Fibroblast of lung (primary cell): Measurements from ENCODE around the gene RETREG1. TPM values are rescaled to one million over a fixed set of nuclear protein-coding genes. Genes with fewer than 3 reads are reported as not detected.

Experiments used
- DNase-seq, 2 donors: peaks; one replicate each; pipeline versions ENCODE4 v3.0.0 to v3.0.0-alpha.2; 2010; ENCODE audit warnings: low read depth in 2 of 2
- H2AFZ ChIP-seq: 2 replicates; pipeline ENCODE4 v1.5.1; 2012; ENCODE audit warnings: low read length, control low read depth, inconsistent platforms
- H3K27ac ChIP-seq: 2 replicates; pipeline ENCODE4 v1.5.1; 2011; ENCODE audit warnings: low read length, control low read depth; ENCODE audit not compliant: insufficient read depth
- H3K27me3 ChIP-seq: 2 replicates; pipeline ENCODE4 v1.5.1; 2011; ENCODE audit warnings: mild to moderate bottlenecking, low read length; ENCODE audit not compliant: control insufficient read depth, insufficient read depth
- H3K36me3 ChIP-seq: 2 replicates; pipeline ENCODE4 v1.5.1; 2011; ENCODE audit warnings: low read length; ENCODE audit not compliant: control insufficient read depth, insufficient read depth
- H3K4me1 ChIP-seq: 2 replicates; pipeline ENCODE4 v1.5.1; 2011; ENCODE audit warnings: low read length; ENCODE audit not compliant: control insufficient read depth, insufficient read depth; ENCODE audit errors: extremely low read depth
- H3K4me2 ChIP-seq: 2 replicates; pipeline ENCODE4 v1.5.1; 2011; ENCODE audit warnings: low read length, control low read depth; ENCODE audit not compliant: insufficient read depth; ENCODE audit errors: extremely low read depth
- H3K4me3 ChIP-seq, 4 experiments: fragments of 200-600 bp in 1 of 4; sonication (generic) in 1 of 4; replicated peaks in 1 of 4; 2 replicates each; pipeline ENCODE4 v1.5.1; 2011 to 2016; ENCODE audit warnings: low read length in 4 of 4, low read depth in 3 of 4, mild to moderate bottlenecking in 3 of 4, control low read depth in 2 of 4, inconsistent platforms in 1 of 4, mixed read lengths in 1 of 4; ENCODE audit not compliant: insufficient read depth in 1 of 4; ENCODE audit errors: control extremely low read depth in 1 of 4
- H3K79me2 ChIP-seq: 2 replicates; pipeline ENCODE4 v1.5.1; 2012; ENCODE audit warnings: mild to moderate bottlenecking, low read length, inconsistent platforms; ENCODE audit not compliant: control insufficient read depth, insufficient read depth
- H3K9ac ChIP-seq: 2 replicates; pipeline ENCODE4 v1.5.1; 2011; ENCODE audit warnings: mild to moderate bottlenecking, low read length, control low read depth; ENCODE audit not compliant: insufficient read depth
- H3K9me3 ChIP-seq: 2 replicates; pipeline ENCODE4 v1.5.1; 2012; ENCODE audit warnings: low read depth, low read length; ENCODE audit not compliant: control insufficient read depth, insufficient read depth
- H4K20me1 ChIP-seq: 2 replicates; pipeline ENCODE4 v1.5.1; 2011; ENCODE audit warnings: low read length; ENCODE audit not compliant: control insufficient read depth, insufficient read depth; ENCODE audit errors: extremely low read depth
- CTCF ChIP-seq, 2 donors: IDR thresholded peaks in 1 of 2; conservative IDR thresholded peaks in 1 of 2; 1 replicate in 1 of 2; 2 replicates in 1 of 2; pipeline ENCODE4 v1.5.1; 2011 to 2012; ENCODE audit warnings: low read length in 2 of 2, control low read depth in 1 of 2, inconsistent platforms in 1 of 2, low read depth in 1 of 2, mild to moderate bottlenecking in 1 of 2
- EZH2 ChIP-seq: IDR thresholded peaks from 2 replicates; pipeline ENCODE4 v1.5.1; 2012; ENCODE audit warnings: low read length, control low read depth, mild to moderate bottlenecking; ENCODE audit errors: missing control alignments
- polyA plus RNA-seq, 2 donors: library from polyadenylated mRNA; depleted of rRNA in 1 of 2; stranded (reverse) in 1 of 2; unstranded in 1 of 2; fragments of >200 nt; gene quantifications; 2 replicates each; pipeline ENCODE4 v1.2.1, GENCODE V29; 2011 to 2012; ENCODE audit warnings: missing spikeins in 1 of 2
- total RNA-seq: library from RNA; depleted of rRNA; stranded (reverse); fragments of >200 nt; gene quantifications from 2 replicates; pipeline ENCODE4 v1.2.1, GENCODE V29; 2014

Gene RETREG1
- total and polyA plus RNA-seq, 2 donors (not counting 1 experiment from before 2014, with no cell fraction given), result 0.41 to 0.99 TPM

GRCh38 chr5:16565118-16565517, 51.7 kb downstream of the RETREG1 start:
- no peak for DNase-seq
- H3K36me3 ChIP-seq, result no peaks in the 10 kb centered on the region
- H3K4me2 ChIP-seq, result no peak overlapping the region
- no peak overlapping the region for H2AFZ ChIP-seq
- no peaks in the 10 kb centered on the region for H3K9me3 ChIP-seq
- no peaks in the 10 kb centered on the region for H3K79me2 ChIP-seq
- H3K27me3 ChIP-seq, result peaks cover 4% of the 10 kb centered on the region
- no peak overlapping the region for H3K27ac ChIP-seq
- no peak for TF ChIP-seq CTCF (conservative IDR thresholded peaks at IDR 0.05 in 1 of 2, IDR thresholded peaks at IDR 0.05 in 1 of 2; ENCODE audit: low read depth in 1 of 2, low read length in 2 of 2)
- no peaks in the 10 kb centered on the region for H4K20me1 ChIP-seq
- H3K4me1 ChIP-seq, result no peaks in the 10 kb centered on the region
- no peak overlapping the region for H3K9ac ChIP-seq
- no peak overlapping the region for H3K4me3 ChIP-seq

GRCh38 chr5:16564248-16564867, 52.4 kb downstream of the RETREG1 start:
- TF ChIP-seq CTCF (conservative IDR thresholded peaks at IDR 0.05 in 1 of 2, IDR thresholded peaks at IDR 0.05 in 1 of 2; ENCODE audit: low read depth in 1 of 2, low read length in 2 of 2), result no peak
- no peak for TF ChIP-seq EZH2
- Histone ChIP-seq H3K4me3 (no peak overlapping the region), H4K20me1 (no peaks in the 10 kb centered on the region), H3K36me3 (no peaks in the 10 kb centered on the region), H2AFZ (no peak overlapping the region), H3K27me3 (peaks cover 4% of the 10 kb centered on the region), H3K79me2 (no peaks in the 10 kb centered on the region), H3K9ac (no peak overlapping the region), H3K27ac (no peak overlapping the region), H3K9me3 (no peaks in the 10 kb centered on the region), H3K4me2 (no peak overlapping the region), H3K4me1 (no peaks in the 10 kb centered on the region)
- peak in 1 of 2 donors; percentile 29 for DNase-seq

- no peak for DNase-seq
- no peaks in the 10 kb centered on the region for H3K4me1 ChIP-seq
- no peak overlapping the region for H3K4me2 ChIP-seq
- no peaks in the 10 kb centered on the region for H3K79me2 ChIP-seq
- H3K9me3 ChIP-seq, result no peaks in the 10 kb centered on the region
- H4K20me1 ChIP-seq, result no peaks in the 10 kb centered on the region
- no peaks in the 10 kb centered on the region for H3K36me3 ChIP-seq
- peaks cover 4% of the 10 kb centered on the region for H3K27me3 ChIP-seq
- H3K27ac ChIP-seq, result no peak overlapping the region
- no peak for TF ChIP-seq EZH2
- H3K4me3 ChIP-seq, result no peak overlapping the region
- H2AFZ ChIP-seq, result no peak overlapping the region
- no peak overlapping the region for H3K9ac ChIP-seq
Observed at GRCh38 chr5:16563686-16564085, 53.1 kb downstream of the RETREG1 start.
